ENCODE results near the gene AKIP1. TPM values are rescaled to one million over a fixed set of nuclear protein-coding genes. Genes with fewer than 3 reads are reported as not detected.

AKIP1 gene
- total and polyA plus RNA-seq, 2 of the 8 experiments (the other 6 are each of a cell fraction or from before 2014, with no cell fraction given), result 17.8 to 29.6 TPM

GRCh38 chr11:8933931-8934330, 22.9 kb downstream of the AKIP1 start:
- no peak overlapping the region for H4K5ac ChIP-seq (ENCODE audit: insufficient read length, low read depth, low read length)
- TF ChIP-seq CTCF (IDR thresholded peaks at IDR 0.05; ENCODE audit: control extremely low read depth in 1 of 3, insufficient read depth in 1 of 3, low read depth in 1 of 3, low read length in 3 of 3) (peak; percentile 52 to 69 (median 61)), RAD21 (IDR thresholded peaks at IDR 0.05 in 1 of 2, conservative IDR thresholded peaks at IDR 0.05 in 1 of 2; ENCODE audit: low read depth in 2 of 2, low read length in 2 of 2) (peak; percentile 67 to 80), SIX5 (IDR thresholded peaks at IDR 0.05; ENCODE audit: low read depth, low read length) (no peak), SP2 (IDR thresholded peaks at IDR 0.05; ENCODE audit: low read length) (no peak), GABPA (IDR thresholded peaks at IDR 0.05; ENCODE audit: borderline replicate concordance, insufficient read depth, low read length) (no peak)
- H3K23me2 ChIP-seq (ENCODE audit: low read depth, low read length), result no peaks in the 10 kb centered on the region
- no peak overlapping the region for H4K8ac ChIP-seq (ENCODE audit: extremely low read depth, insufficient read depth, low read length)
- no peak overlapping the region for H2BK120ac ChIP-seq (replicated peaks; ENCODE audit: low read depth, low read length)
- H3K4ac ChIP-seq (replicated peaks; ENCODE audit: insufficient read length, low read depth, low read length), result no peak overlapping the region
- H3K27ac ChIP-seq (ENCODE audit: low read depth, low read length), result no peak overlapping the region
- H3K79me1 ChIP-seq (ENCODE audit: low read depth, low read length), result no peaks in the 10 kb centered on the region
- ChIA-PET CTCF (ENCODE audit: partially characterized antibody) (interaction anchor here (0.7 to 2.6 kb wide), 14 partner anchors 9 to 601 kb away, joined by 3 to 14 read pairs (median 4); partner anchors contain the start of genes ASCL3 and TMEM9B), POLR2A (ENCODE audit: partially characterized antibody) (interaction anchor here (0.9 to 1.2 kb wide), 3 partner anchors 9 to 245 kb away, joined by 3 to 4 read pairs (median 4); partner anchors contain the start of gene ASCL3)
- no peak overlapping the region for H4K91ac ChIP-seq (replicated peaks; ENCODE audit: insufficient read length, low read length)
- no peaks in the 10 kb centered on the region for H3K36me3 ChIP-seq (ENCODE audit: control insufficient read depth in 2 of 4, insufficient read depth in 4 of 4, low read length in 3 of 4)
- H3K14ac ChIP-seq (ENCODE audit: insufficient read length), result no peak overlapping the region
- H2BK5ac ChIP-seq (ENCODE audit: low read depth, low read length), result no peak overlapping the region
- no peak overlapping the region for H3K23ac ChIP-seq (ENCODE audit: insufficient read length)
- no peak for DNase-seq (ENCODE audit: low read depth in 1 of 2, low spot score in 2 of 2)
- no peak overlapping the region for H3K4me3 ChIP-seq (ENCODE audit: extremely low read depth in 1 of 4, insufficient read depth in 2 of 4, low read depth in 3 of 4, low read length in 4 of 4)
- no peak overlapping the region for H2BK15ac ChIP-seq (ENCODE audit: low read length)
- no peak overlapping the region for H3K9ac ChIP-seq (replicated peaks in 1 of 4; ENCODE audit: extremely low read depth in 1 of 4, low read depth in 3 of 4, low read length in 3 of 4)
- H2AFZ ChIP-seq (ENCODE audit: low read length), result no peak overlapping the region
- no peak overlapping the region for H2AK5ac ChIP-seq (ENCODE audit: low read depth, low read length)
- H3K4me2 ChIP-seq (ENCODE audit: insufficient read depth in 1 of 2, low read depth in 2 of 2, low read length in 2 of 2), result no peak overlapping the region
- H3K56ac ChIP-seq (replicated peaks; ENCODE audit: insufficient read length, low read depth, low read length), result no peak overlapping the region
- H2BK12ac ChIP-seq (ENCODE audit: low read depth, low read length), result no peak overlapping the region
- FAIRE-seq, result peak; percentile 48
- 93% methylated on average over 6 of the region's 6 CpGs; no CpG with 5 or more reads in 1 of the 2 experiments for WGBS, 2 experiments (ENCODE audit: extremely low coverage in 1 of 2, insufficient coverage in 1 of 2, insufficient read length in 1 of 2, insufficient replicate concordance in 2 of 2, low coverage in 1 of 2, low lambda C conversion rate in 2 of 2, missing lambda C conversion rate in 1 of 2)
- no peaks in the 10 kb centered on the region for H3K79me2 ChIP-seq (ENCODE audit: control insufficient read depth in 1 of 2, insufficient read depth in 2 of 2, low read length in 2 of 2)
- no peak overlapping the region for H2BK20ac ChIP-seq (ENCODE audit: low read length)
- H3K18ac ChIP-seq (ENCODE audit: extremely low read depth, low read length), result no peak overlapping the region
- H3K9me3 ChIP-seq (ENCODE audit: insufficient read depth in 2 of 2, low read depth in 1 of 2, low read length in 1 of 2), result no peaks in the 10 kb centered on the region
- no peaks in the 10 kb centered on the region for H3K27me3 ChIP-seq (replicated peaks in 1 of 4; ENCODE audit: control insufficient read depth in 3 of 4, extremely low read depth in 1 of 4, insufficient read depth in 3 of 4, low read length in 3 of 4)
- H4K20me1 ChIP-seq (replicated peaks in 1 of 2; ENCODE audit: control insufficient read depth in 1 of 2, insufficient read depth in 2 of 2, low read length in 2 of 2), result no peaks in the 10 kb centered on the region
- peaks cover 0 to 8% (median 1%) of the 10 kb centered on the region in 4 experiments; a peak in 2 of 7 replicates for H3K4me1 ChIP-seq (replicated peaks in 1 of 4; ENCODE audit: control insufficient read depth in 3 of 4, insufficient read depth in 4 of 4, low read length in 3 of 4)

All from H1 (cell line).